Tibial nerve (tissue), 4 donors: Measurements from ENCODE around the gene HECTD4. TPM values are rescaled to one million over a fixed set of nuclear protein-coding genes. Genes with fewer than 3 reads are reported as not detected.
A peak's percentile ranks its signal among the peaks of the same experiment; 100 is the strongest.

ENCODE experiments used
- DNase-seq, 2 donors: peaks; one replicate each; pipeline ENCODE4 v3.0.0-alpha.2; 2019; ENCODE audit warnings: low spot score in 2 of 2
- H3K27ac ChIP-seq, 4 donors: fragments of 200-600 bp; sonication (generic) in 3 of 4; one replicate each; pipeline ENCODE4 v1.5.1; 2017 to 2019; ENCODE audit warnings: mild to moderate bottlenecking in 1 of 4
- H3K27me3 ChIP-seq, 2 donors: fragments of 200-600 bp; sonication (generic) in 1 of 2; one replicate each; pipeline versions ENCODE4 v1.5.1 to v1.6.0; 2017 to 2019
- H3K36me3 ChIP-seq, 3 donors: fragments of 200-600 bp; sonication (generic); one replicate each; pipeline ENCODE4 v1.5.1; 2018 to 2019
- H3K4me1 ChIP-seq, 4 donors: fragments of 200-600 bp; sonication (generic) in 3 of 4; one replicate each; pipeline ENCODE4 v1.5.1; 2017 to 2019
- H3K4me3 ChIP-seq, 4 donors: fragments of 200-600 bp; sonication (generic) in 3 of 4; one replicate each; pipeline ENCODE4 v1.5.1; 2017 to 2019; ENCODE audit warnings: mild to moderate bottlenecking in 1 of 4, moderate library complexity in 1 of 4
- H3K9me3 ChIP-seq, 4 donors: fragments of 200-600 bp; sonication (generic) in 3 of 4; one replicate each; pipeline ENCODE4 v1.5.1; 2017 to 2019
- CTCF ChIP-seq, 5 experiments: fragments of 200-600 bp in 3 of 5; fragments of 450-650 bp in 2 of 5; sonication (generic) in 3 of 5; IDR thresholded peaks; one replicate each; pipeline ENCODE4 v1.5.1; 2016 to 2019; ENCODE audit warnings: antibody characterized with exemption in 5 of 5, mild to moderate bottlenecking in 3 of 5, moderate library complexity in 2 of 5
- EP300 ChIP-seq, 2 donors: sonication (generic); formaldehyde crosslinking; IDR thresholded peaks; one replicate each; pipeline ENCODE4 v1.6.1; 2017; ENCODE audit warnings: antibody characterized with exemption in 2 of 2, mild to moderate bottlenecking in 1 of 2
- POLR2A ChIP-seq, 2 donors: fragments of 450-650 bp; IDR thresholded peaks; one replicate each; pipeline ENCODE4 v1.6.1; 2017; ENCODE audit warnings: antibody characterized with exemption in 2 of 2, mild to moderate bottlenecking in 2 of 2, moderate library complexity in 2 of 2
- WGBS, 2 donors: methylation state at CpG; one replicate each; pipeline ENCODE4 v1.1.5; 2018; 5-methylcytosine and 5-hydroxymethylcytosine counted together
- total RNA-seq, 4 donors: library from RNA; depleted of rRNA; stranded (reverse); fragments of >200 nt; gene quantifications; one replicate each; pipeline ENCODE4 v1.1.0, GENCODE V29; 2016

HECTD4 gene
- total RNA-seq, 4 donors from 2014 or later = 43.0 to 70.5 (median 58.5) TPM

- Histone ChIP-seq H3K27ac (peak overlapping the region in 1 of 4 donors; percentile 75), H3K36me3 (peaks cover 4 to 62% (median 13%) of the 10 kb centered on the region in 3 donors)
These were observed 202.9 kb downstream of the HECTD4 start for GRCh38 chr12:112179341-112179740.

GRCh38 chr12:112178796-112179195, 203.4 kb downstream of the HECTD4 start:
- TF ChIP-seq EP300 (IDR thresholded peaks at IDR 0.05) (no peak), CTCF (IDR thresholded peaks at IDR 0.05) (no peak)
- WGBS, 2 donors = 92 to 98% methylated on average over 13 to 15 of the region's 15 CpGs
- H3K27me3 ChIP-seq = no peaks in the 10 kb centered on the region
- peak overlapping the region in 1 of 4 donors; percentile 75 for H3K27ac ChIP-seq
- no peak for DNase-seq
- no peak overlapping the region for H3K4me3 ChIP-seq
- no peaks in the 10 kb centered on the region for H3K9me3 ChIP-seq
- peaks cover 4 to 62% (median 10%) of the 10 kb centered on the region in 3 donors for H3K36me3 ChIP-seq
- peaks cover 0 to 34% (median 8%) of the 10 kb centered on the region in 4 donors for H3K4me1 ChIP-seq

More at GRCh38 chr12:112179341-112179740, 202.9 kb downstream of the HECTD4 start:
- Histone ChIP-seq H3K27me3 (no peaks in the 10 kb centered on the region), H3K4me1 (peaks cover 0 to 39% (median 11%) of the 10 kb centered on the region in 4 donors), H3K9me3 (no peaks in the 10 kb centered on the region), H3K4me3 (no peak overlapping the region)
- DNase-seq = no peak
- WGBS, 2 donors = 96% methylated on average over 11 of the region's 11 CpGs
- TF ChIP-seq CTCF (IDR thresholded peaks at IDR 0.05) (no peak), EP300 (IDR thresholded peaks at IDR 0.05) (no peak), POLR2A (IDR thresholded peaks at IDR 0.05) (no peak)

GRCh38 chr12:112176321-112177010, 205.8 kb downstream of the HECTD4 start:
- WGBS, 2 donors = 50 to 54% methylated on average over 11 of the region's 11 CpGs
- TF ChIP-seq CTCF (IDR thresholded peaks at IDR 0.05) (no peak), EP300 (IDR thresholded peaks at IDR 0.05) (peak in 1 of 2 donors; percentile 20), POLR2A (IDR thresholded peaks at IDR 0.05) (no peak)
- H3K9me3 ChIP-seq = no peaks in the 10 kb centered on the region
- H3K4me3 ChIP-seq = no peak overlapping the region
- no peaks in the 10 kb centered on the region for H3K27me3 ChIP-seq
- DNase-seq = no peak
- H3K27ac ChIP-seq = peak overlapping the region; percentile 34 to 79 (median 66)
- H3K4me1 ChIP-seq = peaks cover 0 to 21% (median 3%) of the 10 kb centered on the region in 4 donors
- peaks cover 4 to 74% (median 8%) of the 10 kb centered on the region in 3 donors for H3K36me3 ChIP-seq

- peaks cover 0 to 13% (median 3%) of the 10 kb centered on the region in 4 donors for H3K4me1 ChIP-seq
- 86 to 88% methylated on average over 20 of the region's 20 CpGs for WGBS, 2 donors
- no peak overlapping the region for H3K4me3 ChIP-seq
- TF ChIP-seq EP300 (IDR thresholded peaks at IDR 0.05) (no peak), POLR2A (IDR thresholded peaks at IDR 0.05) (no peak), CTCF (IDR thresholded peaks at IDR 0.05) (no peak)
- H3K27me3 ChIP-seq = no peaks in the 10 kb centered on the region
- H3K36me3 ChIP-seq = peaks cover 4 to 84% (median 8%) of the 10 kb centered on the region in 3 donors
- DNase-seq = no peak
- peak overlapping the region; percentile 38 to 79 (median 66) for H3K27ac ChIP-seq
- no peaks in the 10 kb centered on the region for H3K9me3 ChIP-seq
These were observed 206.7 kb downstream of the HECTD4 start for GRCh38 chr12:112175361-112176155.
